GM21737 (cell line): ENCODE results near the gene UMODL1.

Experiments
- ATAC-seq: cut with Tn5 transposase; IDR thresholded peaks from one replicate; pipeline ENCODE4 v1.9.1; 2021; ENCODE audit warnings: mild to moderate bottlenecking, moderate library complexity; ENCODE audit not compliant: unreplicated experiment

UMODL1 gene

DNA sequence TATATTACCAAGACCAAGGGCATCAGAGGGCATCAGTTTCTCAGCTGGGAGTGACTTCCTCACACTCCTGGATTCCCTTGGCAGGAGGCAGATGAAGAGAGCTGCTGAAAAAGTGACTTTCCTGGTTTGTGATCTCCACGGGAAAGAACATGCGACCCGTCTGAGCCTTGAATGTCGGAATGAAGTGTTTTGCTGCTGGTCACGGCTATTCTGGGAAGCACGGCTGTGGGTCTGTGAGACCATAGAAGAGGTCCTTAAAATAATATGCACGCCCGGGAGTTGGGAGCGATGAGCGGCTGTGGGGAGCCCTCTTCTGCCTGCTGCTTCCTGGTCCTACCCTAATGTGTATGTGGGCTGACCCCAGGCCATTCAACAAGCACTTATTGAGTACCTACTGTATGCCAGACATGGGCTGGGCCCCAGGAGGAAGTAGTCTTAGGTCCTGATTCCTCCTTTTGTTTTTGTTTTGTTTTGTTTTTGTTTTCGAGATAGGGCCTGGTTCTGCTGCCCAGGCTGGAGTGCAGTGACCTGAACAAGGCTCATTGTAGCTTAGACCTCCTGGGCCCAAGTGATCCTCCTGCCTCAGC lies 13.2 kb upstream of the UMODL1 start:
- ATAC-seq: no peak

DNA sequence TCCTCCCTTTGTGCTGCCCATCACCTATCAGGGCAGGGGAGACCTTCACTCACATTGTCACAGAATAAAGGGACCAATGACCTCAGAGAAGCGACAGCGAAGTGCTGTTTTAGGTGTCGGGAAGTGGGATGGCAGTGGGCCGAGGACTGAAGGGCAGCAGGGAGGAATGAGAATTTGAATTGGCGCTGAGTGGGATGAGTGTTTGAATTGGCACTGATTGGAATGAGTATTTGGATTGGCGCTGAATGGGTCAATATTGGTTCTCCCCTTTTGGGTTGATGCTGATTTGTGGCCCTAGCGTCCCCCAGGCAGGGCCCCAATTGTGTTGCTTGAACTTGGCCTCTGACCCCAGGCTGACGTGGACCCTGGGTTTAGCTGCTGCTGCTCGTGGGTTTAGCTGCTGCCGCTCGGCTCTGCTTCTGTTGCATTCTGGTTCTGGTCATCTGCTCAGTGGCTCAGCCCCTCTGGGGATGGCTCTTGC lies 12.4 kb upstream of the UMODL1 start:
- ATAC-seq: no peak

DNA sequence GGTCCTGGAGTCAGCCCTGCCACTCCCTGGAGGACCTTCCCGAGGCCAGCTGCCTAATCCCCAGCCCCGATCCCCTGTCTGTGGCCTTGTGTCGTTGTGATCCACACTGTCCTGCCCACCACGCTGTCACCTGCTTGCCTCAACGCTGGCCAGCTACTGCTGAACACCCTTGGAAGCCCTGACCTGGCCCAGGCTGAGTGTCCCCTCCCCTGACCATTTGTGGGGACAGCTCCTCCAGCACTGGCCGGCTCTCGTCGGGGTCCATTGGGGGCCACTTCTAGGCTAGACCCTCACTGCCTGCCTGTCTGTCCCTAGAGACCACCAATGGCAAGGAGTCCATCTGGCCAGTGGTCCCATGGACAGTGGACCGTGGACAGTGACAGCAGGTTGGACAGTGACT lies 12.0 kb upstream of the UMODL1 start:
- ATAC-seq: no peak

DNA sequence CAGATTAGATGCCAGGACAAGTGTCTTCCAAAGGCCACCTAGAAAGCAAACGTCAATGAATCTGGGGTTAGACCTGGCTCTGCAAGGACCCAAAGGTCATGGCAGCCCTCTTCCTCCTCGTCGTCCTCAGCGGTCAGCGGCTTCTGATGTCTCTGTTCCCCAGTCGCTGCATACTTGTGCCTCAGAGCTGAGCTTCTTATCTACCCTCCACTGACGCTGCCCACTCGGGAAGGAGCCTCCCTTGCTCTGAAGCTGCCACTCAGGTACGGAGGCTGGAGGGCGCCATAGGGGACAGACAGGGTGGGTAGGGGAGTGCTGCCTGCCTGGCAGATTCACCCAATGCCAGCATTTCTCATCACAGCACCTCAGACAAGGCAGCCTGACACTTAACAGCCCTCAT lies 11.4 kb upstream of the UMODL1 start:
- ATAC-seq: no peak

DNA sequence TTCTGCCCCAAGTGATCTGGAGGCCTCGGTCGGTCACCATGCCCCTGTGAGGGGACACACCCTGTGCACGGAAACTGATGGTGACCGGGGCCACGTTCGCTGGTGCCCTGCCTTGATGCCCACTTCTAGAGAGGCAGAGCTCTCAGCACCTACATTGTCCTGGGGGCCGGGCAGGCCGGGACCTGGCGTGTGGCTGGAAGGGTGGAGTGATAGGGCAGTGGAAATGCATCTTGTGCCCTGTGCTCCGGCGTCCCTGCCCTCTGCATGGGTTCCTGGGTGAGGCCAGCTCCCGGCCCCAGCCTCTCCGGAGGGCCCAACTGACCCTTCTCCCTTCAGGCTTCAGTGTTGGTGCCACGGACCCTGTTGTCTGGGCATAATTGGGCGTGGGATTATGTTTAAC lies 11.0 kb upstream of the UMODL1 start:
- no peak for ATAC-seq

DNA sequence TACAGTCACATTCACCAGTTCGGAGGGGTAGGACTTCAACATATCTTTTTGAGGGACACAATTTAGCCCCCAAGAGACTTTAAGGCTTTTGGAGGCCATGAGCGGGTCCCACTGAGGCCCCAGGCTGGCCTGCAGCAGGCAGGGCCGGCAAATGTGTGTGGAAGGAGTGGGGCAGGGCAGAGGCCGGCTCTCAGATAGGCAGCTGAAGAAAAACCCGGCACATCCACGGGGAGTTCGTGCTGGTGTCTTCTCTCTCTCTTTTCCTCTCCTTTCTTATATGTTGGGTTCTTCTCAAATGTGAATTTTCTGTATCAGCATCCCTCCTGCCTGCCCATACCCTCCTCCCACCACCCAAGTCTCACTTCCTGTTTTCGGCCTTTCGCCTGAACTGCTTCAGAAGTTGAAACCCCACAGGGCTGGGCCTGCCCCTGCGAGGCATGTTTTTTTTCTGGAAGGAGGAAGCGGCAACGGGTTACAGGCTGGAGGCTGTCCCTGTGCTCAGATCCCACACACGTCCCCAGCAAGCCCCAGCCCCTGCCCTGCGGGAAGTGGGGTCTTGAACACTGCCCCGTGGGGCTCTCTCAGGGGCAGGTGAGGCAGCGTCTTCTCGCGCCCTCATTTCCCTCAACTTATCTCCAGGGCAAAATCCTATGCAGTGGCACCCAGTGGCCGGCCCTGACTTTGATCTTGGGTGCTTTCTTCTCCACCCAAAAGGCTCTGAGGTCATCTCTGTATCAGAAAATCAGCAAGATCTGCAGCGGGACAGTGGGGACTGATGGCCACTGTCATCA lies 9.7 kb upstream of the UMODL1 start:
- ATAC-seq: peak; percentile 36

DNA sequence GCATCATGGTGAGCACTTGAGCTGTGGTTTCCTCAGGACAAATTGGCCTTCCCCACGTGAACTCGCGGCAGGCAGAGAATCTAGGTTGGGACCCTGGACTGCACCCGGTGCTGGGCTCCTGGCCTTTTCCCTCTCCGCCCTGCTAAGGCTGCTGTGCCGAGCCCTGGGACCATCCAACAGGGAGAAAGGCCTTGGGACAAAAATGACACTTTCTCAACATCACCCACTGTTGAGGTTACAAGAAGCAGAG lies 9.2 kb upstream of the UMODL1 start:
- ATAC-seq: no peak

DNA sequence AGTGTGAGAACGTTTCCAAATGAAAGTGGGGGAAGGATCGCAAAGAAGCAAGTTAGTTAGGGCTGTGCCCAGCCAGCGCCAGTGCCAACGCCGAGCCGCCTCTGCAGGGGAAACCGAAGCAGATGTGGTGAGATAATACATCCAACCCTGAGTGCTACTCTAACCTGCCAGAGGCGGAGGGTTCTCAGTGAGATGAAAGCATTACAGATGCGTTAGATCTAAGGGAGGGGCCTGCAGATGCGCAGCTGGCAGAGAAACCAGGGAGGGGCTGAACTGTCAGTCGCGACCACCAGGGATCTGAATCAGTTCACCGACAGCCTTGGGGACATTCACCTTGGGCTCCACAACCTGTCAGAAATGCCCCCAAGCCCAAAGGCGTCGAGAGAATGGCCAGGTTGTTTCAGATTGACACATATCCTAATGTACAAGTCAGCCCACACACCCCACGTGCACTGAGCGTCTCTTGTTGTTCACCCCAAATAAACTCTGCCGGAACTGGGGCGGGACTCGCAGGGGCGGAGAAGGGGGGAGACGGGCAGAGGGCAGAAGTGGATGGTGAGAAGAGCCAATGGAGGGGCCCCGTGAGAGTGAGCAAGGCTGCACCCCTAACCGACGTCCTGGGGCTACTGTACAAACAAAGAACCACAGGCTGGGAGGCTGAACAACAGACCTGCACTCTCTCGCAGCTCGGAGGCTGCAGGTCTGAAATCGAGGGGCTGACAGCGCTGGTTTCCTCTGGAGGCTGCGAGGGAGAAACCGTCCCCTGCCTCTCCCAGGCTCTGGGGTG lies 8.7 kb upstream of the UMODL1 start:
- ATAC-seq: peak; percentile 42

DNA sequence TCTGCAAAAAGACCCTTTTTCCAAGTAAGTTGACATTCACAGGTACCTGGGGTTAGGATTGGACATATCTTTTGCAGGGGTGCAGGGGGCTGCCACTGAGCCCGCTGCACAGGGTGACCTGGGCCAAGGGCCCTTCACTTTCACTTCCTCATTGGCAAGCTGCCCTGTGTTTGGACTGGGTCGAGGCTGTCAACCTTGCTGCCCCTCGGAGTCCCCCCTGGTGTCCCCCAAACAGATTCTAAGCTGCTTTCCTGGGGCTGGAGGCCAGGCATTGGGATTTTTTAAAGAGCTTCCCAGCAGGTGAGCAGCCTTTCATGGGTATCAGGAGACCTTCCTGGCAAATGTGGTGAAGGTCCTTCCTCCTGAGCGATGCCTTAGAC lies 7.9 kb upstream of the UMODL1 start:
- ATAC-seq: peak; percentile 17

DNA sequence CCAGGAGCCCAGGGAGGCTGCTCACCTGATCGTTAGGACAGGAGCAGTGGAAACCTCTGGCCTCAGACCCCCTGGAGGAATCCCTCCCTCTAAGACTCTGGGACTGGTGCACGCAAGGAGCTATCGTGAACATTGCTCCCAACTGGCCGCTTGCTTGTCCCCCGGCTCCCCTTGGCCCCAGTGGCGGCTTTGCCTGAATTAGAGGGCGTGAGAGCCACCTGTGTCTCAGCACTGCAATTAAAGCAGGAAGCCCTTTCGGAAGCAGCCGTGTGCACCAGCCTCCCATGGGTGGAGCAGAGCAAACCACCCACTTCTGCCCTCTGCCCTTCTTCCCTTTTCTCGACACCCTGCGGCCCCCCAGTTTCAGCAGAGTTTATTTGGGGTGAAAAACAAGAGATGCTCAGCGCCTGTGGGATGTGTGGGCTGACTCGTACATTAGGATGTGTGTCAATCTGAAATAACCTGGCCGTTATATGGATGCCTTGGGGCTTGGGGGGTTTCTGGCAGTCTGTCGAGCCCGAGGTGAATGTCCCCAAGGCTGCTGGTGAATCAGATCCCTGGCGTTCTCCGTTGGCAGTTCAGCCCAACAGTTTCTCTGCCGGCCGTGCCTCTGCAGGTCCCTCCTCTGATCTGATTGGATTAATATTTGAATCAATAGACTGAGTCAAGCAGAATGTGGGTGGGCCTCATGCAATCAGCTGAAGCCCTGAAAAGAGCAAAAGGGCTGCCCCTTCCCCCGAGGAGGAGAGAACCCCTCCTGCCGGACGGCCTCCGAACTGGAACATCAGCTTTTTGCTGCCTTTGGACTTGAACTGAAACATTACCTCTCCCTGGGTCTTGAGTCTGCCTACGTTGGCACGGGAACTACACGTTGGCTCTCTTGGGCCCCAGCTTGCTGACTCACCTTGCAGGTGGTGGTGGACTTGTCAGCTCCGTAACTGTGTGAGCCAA lies 7.3 kb upstream of the UMODL1 start:
- peak; percentile 24 for ATAC-seq

DNA sequence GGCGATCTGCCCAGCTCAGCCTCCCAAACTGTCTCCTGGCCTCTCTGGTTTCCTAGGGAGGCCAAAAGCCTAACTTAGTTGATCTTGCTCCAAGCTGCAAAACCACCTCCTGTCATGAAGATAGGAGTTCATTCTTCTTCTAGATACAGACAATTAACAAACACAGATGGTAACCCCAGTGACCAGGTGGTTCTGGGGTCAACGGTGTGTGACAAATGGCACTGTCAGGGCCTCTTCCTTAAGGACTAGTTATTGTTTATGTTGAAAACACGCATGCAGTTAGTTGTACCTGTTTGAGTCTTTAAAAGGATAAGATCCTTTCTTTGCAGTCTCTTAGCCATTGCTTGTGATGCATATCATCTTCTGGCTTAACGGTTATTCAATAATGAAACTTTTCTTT lies 4.6 kb upstream of the UMODL1 start:
- ATAC-seq: no peak

DNA sequence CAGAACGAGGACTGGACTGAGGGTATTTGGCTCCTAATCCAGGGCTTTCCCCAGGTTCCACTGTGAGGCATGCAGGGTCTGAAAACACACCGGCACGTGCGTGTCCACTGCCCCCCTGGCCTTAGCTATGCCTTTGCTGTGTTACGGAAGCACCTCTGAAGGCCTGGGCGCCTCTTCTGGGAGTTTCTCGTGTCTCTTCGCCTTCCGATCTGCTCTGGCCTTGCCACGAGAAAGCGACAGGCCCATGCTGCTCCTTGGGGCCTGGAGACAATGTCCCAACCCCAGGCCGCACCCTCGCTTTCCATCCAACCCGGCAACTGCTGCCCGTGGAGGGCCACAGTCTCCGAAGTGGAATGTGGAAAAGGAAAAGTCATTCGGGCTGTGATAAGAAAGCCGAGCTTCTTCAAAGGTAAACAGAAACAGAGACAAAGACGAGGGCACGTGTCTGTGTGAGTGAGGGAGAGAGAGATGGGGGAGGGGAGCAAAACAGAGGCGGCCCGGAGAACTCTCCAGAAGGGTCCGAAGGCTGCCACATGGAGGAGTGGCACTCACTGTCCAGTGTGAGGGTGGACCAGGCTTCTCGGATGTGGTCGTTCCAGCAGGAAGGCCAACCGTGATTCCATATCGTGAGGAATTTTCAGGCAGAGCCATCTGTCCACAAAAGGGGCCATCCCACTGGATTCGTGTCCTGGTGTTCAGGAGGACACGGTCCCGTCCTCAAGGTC lies 3.4 kb upstream of the UMODL1 start:
- ATAC-seq: no peak

DNA sequence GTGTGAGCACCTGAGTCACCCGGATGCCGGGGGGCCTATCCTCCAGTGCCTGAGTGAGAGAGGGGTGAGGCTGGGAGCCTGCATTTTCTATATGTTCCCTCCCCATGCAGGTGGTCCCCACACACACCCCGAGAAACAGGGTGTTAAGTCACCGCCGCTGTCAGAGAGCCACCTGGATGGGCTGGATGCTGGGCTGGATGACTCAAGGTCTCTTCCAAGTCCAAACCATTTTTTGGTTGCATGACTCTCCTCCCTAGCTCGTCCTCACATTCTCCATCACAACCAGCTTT lies 2.9 kb upstream of the UMODL1 start:
- ATAC-seq: no peak

DNA sequence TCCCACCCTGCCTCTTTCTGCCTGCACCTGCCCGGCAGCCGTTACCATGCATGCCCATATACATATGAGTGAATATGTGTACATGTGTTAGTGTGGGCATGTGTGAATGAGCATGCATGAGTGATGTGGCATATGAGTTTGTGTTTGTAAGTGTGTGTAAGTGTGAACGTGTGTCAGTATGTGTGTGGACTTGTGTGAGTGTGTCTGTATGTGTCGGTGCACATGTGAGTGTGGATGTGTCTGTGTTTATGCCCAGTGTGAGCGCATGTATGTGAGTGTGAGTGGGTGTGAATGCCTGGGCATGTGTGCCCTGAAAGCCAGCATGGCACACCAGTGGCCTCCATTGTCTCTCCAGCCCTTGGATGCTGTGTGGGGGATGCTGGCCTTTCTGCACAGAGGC lies 2.5 kb upstream of the UMODL1 start:
- ATAC-seq: no peak

DNA sequence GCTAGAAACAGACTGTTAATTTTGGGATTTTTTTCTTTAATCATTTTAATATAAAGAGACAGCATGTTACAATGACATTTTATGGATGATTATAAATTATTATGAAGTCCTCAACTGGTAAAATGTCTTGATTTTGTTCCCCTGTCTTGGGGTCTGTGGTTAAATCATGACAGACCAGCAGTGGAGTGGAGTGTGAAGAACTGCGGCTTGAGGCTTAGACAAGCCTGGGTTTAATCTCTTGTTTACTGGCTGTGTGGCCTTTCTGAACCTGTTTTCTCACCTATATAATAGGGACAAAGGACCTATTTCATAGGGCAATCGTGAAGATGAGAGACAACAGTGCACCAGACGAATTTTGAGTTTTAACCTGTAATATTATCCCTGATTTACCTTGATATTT lies 1.8 kb upstream of the UMODL1 start:
- ATAC-seq: no peak

DNA sequence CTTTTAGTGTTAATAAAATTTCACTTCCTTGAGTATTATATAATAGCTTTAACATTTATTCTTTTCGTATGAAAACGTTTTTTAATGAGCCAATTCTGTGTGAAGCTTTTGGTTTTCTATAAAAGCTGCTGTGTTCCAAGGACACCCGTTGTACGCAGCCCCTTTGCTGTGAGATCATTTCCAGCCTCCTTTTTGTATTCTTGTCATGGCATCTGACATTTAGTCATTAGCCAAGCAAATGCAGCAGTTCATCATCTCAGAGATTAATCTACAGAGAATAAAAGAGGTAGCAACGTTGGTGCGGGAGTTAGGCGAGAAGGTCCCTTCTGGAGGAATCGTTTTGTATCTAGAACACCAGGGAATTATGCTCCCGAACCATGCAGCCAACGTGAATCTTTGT lies 1.3 kb upstream of the UMODL1 start:
- no peak for ATAC-seq

DNA sequence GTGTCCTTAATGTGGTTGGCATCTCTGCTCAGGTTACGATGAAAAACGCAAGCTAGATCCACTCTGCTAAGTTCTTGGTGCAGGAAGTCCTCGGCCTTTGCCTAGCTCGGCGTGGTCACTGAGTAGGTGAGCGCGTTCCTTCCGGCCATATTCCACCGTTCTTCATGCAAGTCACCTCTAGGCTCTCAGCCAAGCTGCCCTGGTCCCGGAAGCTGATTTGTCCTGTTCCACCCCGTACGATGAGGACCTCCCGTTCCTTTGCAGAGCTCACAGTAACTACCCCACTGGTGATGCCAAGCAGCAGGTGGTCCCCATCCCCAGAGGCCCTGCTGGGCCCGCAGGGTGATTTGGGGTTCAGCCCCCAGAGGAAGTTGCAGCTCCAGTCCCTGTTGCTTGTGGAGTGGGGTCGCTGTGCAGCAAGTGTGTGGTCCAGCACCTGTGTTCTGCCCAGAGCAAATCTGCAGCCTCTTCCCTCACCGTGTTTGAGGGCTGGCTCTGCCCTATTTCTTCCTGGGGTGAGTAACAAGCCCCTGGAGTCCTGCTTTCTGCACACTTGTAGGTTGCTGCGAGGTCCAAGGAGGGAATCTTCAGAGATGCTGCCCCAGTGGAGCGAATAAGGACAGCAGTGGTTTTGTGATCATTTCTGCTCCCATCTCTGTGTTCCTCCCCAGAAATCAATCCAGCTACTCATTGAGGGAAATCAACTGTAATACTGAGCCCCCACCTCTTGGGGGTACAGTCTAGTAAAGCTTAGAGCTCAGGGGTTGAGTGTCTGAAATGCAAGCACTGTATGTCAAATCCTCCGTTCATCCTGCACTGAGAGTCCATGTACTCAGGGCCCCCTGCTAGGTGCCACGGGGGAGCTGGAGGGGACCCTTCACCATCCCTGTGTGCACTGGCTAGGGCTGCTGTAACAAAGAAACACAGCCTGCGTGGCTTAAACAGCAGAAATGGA lies 2.3 kb downstream of the UMODL1 start:
- ATAC-seq: no peak

DNA sequence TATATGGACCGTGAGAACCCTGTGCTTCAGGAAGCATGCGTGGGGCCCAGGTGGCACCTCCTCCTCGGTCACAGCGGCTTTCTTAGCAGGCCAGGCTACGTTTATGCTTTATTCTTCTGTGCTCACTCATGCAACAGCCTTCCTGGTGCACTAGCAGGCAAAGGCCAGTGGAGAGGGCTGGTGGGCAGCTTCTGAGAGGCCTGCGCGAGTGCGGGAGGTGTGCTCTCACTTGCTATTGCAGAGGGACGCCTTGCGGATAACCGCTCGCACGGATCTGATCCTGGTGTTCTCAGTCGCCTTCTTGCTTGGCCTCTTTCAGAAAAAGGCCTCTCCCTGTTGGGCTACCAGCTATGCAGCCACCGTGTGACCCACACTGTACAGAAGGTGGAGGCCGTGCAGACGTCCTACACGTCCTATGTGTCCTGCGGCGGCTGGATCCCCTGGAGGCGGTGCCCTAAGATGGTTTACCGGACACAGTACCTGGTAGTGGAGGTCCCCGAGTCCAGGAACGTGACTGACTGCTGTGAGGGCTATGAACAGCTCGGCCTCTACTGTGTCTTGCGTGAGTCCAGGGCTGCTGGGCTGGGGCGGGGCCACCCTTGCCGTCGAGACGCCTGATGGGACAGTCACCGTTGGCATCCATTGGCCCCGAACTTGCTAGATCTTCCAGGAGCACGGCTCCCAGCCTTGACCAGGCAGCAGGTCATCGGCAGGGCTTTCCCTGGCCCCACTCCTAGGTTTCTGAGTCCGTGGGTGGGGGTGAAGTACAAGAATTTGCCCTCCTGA lies 4.8 kb downstream of the UMODL1 start:
- no peak for ATAC-seq
